Breast epithelium (tissue), 4 donors: Measurements from ENCODE around the gene ANKRD63. TPM values are rescaled to one million over a fixed set of nuclear protein-coding genes. Genes with fewer than 3 reads are reported as not detected.

Experiments used
- DNase-seq, 2 donors: peaks; one replicate each; pipeline ENCODE4 v3.0.0-alpha.2; 2019; ENCODE audit warnings: low spot score in 2 of 2
- H3K27ac ChIP-seq, 2 donors: fragments of 200-600 bp; sonication (generic) in 1 of 2; one replicate each; pipeline ENCODE4 v1.5.1; 2016 to 2019; ENCODE audit warnings: mild to moderate bottlenecking in 1 of 2
- H3K27me3 ChIP-seq, 2 donors: fragments of 200-600 bp; sonication (generic) in 1 of 2; one replicate each; pipeline versions ENCODE4 v1.5.1 to v1.6.0; 2017 to 2019; ENCODE audit warnings: control low read depth in 1 of 2, mild to moderate bottlenecking in 1 of 2
- H3K36me3 ChIP-seq: fragments of 200-600 bp; one replicate; pipeline ENCODE4 v1.5.1; 2019
- H3K4me1 ChIP-seq, 2 donors: fragments of 200-600 bp; sonication (generic); one replicate each; pipeline ENCODE4 v1.5.1; 2016 to 2019; ENCODE audit warnings: control low read depth in 1 of 2
- H3K4me3 ChIP-seq, 3 donors: fragments of 200-600 bp; sonication (generic); 1 replicate in 2 of 3; 2 replicates in 1 of 3; pipeline ENCODE4 v1.5.1; 2016 to 2019; ENCODE audit warnings: mild to moderate bottlenecking in 3 of 3, moderate library complexity in 2 of 3
- H3K9me3 ChIP-seq, 2 donors: fragments of 200-600 bp; sonication (generic) in 1 of 2; one replicate each; pipeline ENCODE4 v1.5.1; 2016 to 2019; ENCODE audit warnings: control low read depth in 1 of 2
- POLR2A ChIP-seq: fragments of 450-650 bp; IDR thresholded peaks from one replicate; pipeline ENCODE4 v1.6.1; 2016; ENCODE audit warnings: antibody characterized with exemption, mild to moderate bottlenecking, moderate library complexity
- POLR2AphosphoS5 ChIP-seq, 3 donors: sonication (generic); formaldehyde crosslinking; IDR thresholded peaks; one replicate each; pipeline ENCODE4 v1.6.1; 2017; ENCODE audit warnings: antibody characterized with exemption in 3 of 3
- intact Hi-C: fragments of 100-400 bp; cut with DNase I; formaldehyde crosslinking; loops from one replicate; pipeline ENCODE4 v1.15.1; 2023; ENCODE audit warnings: low total_unique reads
- total RNA-seq, 3 donors: library from RNA; depleted of rRNA; stranded (reverse); fragments of >200 nt; gene quantifications; one replicate each; pipeline ENCODE4 v1.1.0, GENCODE V29; 2016
- TF ChIP-seq, protein P1 (sequence below), 3 donors: fragments of 450-650 bp; IDR thresholded peaks; one replicate each; pipeline ENCODE4 v1.5.1; 2016 to 2017; ENCODE audit warnings: antibody characterized with exemption in 3 of 3, mild to moderate bottlenecking in 3 of 3, moderate library complexity in 3 of 3

ANKRD63 gene
- total RNA-seq, 3 donors from 2014 or later = not detected

DNA sequence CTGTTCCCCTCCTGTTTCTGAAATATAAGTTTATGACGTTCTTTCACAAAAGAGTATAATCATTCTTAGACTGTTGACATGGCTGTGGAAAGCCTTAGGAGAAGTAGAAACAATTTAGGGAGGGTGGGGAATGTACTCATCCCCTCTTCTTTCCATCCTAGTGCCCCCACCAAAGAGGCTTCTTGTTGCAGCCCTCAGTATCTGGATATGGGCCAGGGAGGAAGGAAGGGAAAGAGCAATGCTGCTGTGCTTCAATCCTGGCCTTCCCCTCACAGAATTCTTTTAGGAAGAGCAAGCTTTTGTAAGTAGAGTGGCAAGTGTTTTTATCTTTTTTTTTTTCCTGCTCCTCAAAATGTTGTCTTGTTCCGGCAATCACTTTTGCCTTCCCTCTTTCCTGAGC, 42.3 kb upstream of the ANKRD63 start:
- no peak for DNase-seq
- H3K27me3 ChIP-seq = no peaks in the 10 kb centered on the region
- peak overlapping the region; percentile 21 to 78 for H3K27ac ChIP-seq
- no peaks in the 10 kb centered on the region for H3K9me3 ChIP-seq
- TF ChIP-seq POLR2A (no peak), POLR2AphosphoS5 (IDR thresholded peaks at IDR 0.05) (no peak)
- TF ChIP-seq, protein P1, sequence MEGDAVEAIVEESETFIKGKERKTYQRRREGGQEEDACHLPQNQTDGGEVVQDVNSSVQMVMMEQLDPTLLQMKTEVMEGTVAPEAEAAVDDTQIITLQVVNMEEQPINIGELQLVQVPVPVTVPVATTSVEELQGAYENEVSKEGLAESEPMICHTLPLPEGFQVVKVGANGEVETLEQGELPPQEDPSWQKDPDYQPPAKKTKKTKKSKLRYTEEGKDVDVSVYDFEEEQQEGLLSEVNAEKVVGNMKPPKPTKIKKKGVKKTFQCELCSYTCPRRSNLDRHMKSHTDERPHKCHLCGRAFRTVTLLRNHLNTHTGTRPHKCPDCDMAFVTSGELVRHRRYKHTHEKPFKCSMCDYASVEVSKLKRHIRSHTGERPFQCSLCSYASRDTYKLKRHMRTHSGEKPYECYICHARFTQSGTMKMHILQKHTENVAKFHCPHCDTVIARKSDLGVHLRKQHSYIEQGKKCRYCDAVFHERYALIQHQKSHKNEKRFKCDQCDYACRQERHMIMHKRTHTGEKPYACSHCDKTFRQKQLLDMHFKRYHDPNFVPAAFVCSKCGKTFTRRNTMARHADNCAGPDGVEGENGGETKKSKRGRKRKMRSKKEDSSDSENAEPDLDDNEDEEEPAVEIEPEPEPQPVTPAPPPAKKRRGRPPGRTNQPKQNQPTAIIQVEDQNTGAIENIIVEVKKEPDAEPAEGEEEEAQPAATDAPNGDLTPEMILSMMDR (IDR thresholded peaks at IDR 0.05) = no peak
- peak overlapping the region; percentile 64 to 94 (median 81) for H3K4me3 ChIP-seq
- H3K4me1 ChIP-seq = peaks cover 4 to 5% of the 10 kb centered on the region in 2 donors
- H3K36me3 ChIP-seq = no peaks in the 10 kb centered on the region
- intact Hi-C loops = no loop called here

DNA sequence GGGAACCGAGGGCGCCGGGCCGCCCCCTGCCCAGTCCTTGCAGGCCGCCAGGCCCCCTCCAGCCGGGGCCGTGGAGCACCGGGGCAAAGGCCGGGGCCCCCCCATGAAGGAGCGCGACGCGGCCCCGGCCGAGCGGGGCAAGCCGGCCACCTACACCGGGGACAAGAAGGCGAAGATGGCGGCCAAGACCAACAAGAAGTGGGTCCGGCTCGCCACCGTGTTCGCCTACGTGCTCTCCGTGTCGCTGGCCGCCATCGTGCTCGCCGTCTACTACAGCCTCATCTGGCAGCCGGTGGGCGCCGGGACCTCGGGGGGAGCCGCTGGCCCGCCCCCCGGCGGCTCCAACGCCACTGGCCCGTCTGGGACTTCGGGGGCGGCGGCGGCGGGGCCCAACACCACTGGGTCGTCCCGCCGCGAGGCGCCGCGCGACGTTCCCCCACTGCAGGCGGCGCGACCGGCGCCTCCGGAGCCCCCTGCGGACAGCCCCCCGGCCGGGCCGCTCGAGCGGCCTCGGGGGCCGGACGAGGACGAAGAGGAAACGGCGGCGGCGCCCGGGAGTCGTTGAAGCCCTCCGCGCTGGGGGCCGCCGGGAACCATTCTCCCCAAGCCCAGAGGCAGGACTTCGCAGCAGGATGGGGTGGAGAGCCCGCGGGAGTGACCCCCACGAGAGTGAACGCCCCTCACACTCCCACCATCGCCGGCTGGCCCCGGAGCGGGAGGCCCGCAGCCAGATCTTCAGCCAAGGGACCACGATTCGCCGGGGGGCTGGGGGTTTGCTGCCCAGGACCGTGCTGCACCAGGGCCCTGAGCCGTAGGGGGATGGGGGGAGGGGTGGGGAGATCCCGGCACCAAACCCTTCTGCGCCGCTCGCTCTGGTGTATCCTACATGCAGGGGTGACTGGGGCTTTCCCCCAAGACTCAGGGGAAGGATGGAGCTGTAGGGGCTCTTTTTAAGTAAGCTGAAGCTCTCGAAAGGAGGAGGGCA, 41.4 kb upstream of the ANKRD63 start:
- TF ChIP-seq POLR2A (no peak), POLR2AphosphoS5 (IDR thresholded peaks at IDR 0.05) (no peak)
- TF ChIP-seq, protein P1 (IDR thresholded peaks at IDR 0.05) = no peak
- Histone ChIP-seq H3K27me3 (no peaks in the 10 kb centered on the region), H3K4me3 (peak overlapping the region; percentile 64 to 94 (median 81)), H3K9me3 (no peaks in the 10 kb centered on the region), H3K36me3 (no peaks in the 10 kb centered on the region), H3K27ac (peak overlapping the region; percentile 78 to 79), H3K4me1 (peaks cover 4 to 5% of the 10 kb centered on the region in 2 donors)
- intact Hi-C loops = no loop called here
- no peak for DNase-seq

DNA sequence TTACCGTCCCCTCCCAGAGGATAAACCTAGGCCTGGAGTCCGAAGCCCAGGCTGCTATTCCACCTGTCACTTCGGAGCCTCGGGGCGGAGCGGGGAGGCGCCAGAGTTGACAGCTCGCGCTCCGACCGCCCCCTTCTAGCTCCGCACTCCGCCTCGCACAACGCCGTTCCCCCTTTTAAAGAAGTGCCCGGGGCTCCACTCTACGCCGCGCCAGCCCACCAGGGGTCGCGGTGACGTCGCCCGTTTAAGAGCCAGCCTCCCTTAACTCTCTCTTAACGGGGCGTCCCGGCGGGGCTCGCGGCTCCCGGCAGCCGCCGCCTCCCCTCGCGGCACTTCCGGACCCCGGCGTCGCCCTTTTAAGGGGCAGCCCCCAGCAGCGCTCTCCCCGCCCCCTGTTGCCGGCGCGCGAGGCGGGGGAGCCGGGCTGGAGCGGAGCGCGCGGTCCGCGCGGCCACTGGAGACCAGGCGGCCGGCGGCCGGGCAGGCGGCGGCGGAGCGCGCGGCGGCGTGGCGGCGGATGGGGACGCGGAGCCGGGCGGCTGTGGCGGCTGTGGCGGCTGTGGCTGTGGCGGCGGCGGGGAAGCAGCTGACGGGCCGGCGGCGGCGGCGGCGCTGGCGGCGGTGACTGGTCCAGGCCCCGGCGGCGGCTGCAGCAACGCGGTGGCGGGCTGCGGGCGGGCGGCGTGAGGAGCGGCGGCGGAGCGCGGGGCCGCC, 40.5 kb upstream of the ANKRD63 start, which contains the start of gene INAFM2:
INAFM2 (plus strand) TSS at position 454 of the 714 bp plus-strand sequence. CDS start 364 bp downstream, outside the sequence.
- Histone ChIP-seq H3K9me3 (no peaks in the 10 kb centered on the region), H3K4me1 (peaks cover 4 to 5% of the 10 kb centered on the region in 2 donors), H3K27ac (peak within 1 kb of the TSS; percentile 79 to 81), H3K27me3 (no peaks in the 10 kb centered on the region), H3K4me3 (peak within 1 kb of the TSS; percentile 64 to 94 (median 81)), H3K36me3 (no peaks in the 10 kb centered on the region)
- peak; percentile 72 to 73 for DNase-seq
- TF ChIP-seq, protein P1 (IDR thresholded peaks at IDR 0.05) = peak; percentile 48 to 61 (median 58)
- TF ChIP-seq POLR2A (no peak), POLR2AphosphoS5 (IDR thresholded peaks at IDR 0.05) (peak in 1 of 3 donors; percentile 18)
- intact Hi-C loops = no loop called here

DNA sequence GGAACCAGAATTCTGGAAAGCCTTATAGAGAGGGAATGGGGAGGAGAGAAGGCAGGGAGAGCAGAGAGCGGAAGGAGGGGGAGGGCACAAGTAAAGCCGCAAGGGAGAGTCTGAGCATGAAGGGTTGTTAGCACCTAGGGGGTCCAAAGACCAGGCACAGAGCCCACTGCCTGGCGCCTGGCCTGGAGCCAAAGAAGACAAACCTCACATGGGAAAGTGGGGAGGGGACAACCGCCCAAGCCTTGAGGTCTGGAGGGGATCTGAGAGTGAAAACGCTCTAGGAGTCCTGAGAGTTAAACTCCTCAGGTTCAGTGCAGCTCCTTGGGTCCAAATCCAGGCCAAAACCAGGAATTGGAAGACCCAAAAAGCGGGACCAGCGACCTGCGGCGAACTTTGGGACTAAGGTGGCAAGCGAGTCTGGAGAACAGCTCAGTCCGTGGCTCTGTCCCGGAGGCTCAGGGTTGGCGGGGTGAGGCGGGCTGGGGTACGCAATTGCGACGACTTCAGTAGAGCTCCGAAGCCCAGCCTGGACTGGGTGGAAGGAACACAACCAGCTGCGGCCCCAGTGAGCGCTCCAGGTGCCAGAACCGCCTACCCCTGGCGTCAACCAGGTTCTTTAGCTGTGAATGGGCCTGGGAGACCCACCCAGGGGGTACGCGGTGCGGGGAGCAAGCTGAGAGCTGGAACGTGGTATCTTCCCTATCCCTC, 39.8 kb upstream of the ANKRD63 start:
- no peaks in the 10 kb centered on the region for H3K36me3 ChIP-seq
- H3K27ac ChIP-seq = peak overlapping the region; percentile 79 to 81
- peak overlapping the region; percentile 37 to 94 (median 81) for H3K4me3 ChIP-seq
- intact Hi-C loops = no loop called here
- no peaks in the 10 kb centered on the region for H3K27me3 ChIP-seq
- no peak for TF ChIP-seq POLR2A
- TF ChIP-seq, protein P1 (IDR thresholded peaks at IDR 0.05) = no peak
- no peak for TF ChIP-seq POLR2AphosphoS5 (IDR thresholded peaks at IDR 0.05)
- peaks cover 4 to 5% of the 10 kb centered on the region in 2 donors for H3K4me1 ChIP-seq
- DNase-seq = no peak
- H3K9me3 ChIP-seq = no peaks in the 10 kb centered on the region
